Hindlimb muscle (tissue), 1 donor: Measurements from ENCODE around the gene STX4. TPM values are rescaled to one million over a fixed set of nuclear protein-coding genes. Genes with fewer than 3 reads are reported as not detected.
A peak's percentile ranks its signal among the peaks of the same experiment; 100 is the strongest.
"Not testable (repeated sequence)": the region's sequence is repeated elsewhere in the genome, so short reads cannot be mapped to it uniquely, and the experiment has no call there.

Source experiments
- DNase-seq: peaks from one replicate; pipeline ENCODE4 v3.0.0-alpha.2; 2013
- polyA plus RNA-seq: library from polyadenylated mRNA; unstranded; fragments of 120-200 nt; gene quantifications from one replicate; pipeline ENCODE4 v1.2.1, GENCODE V29; 2013; ENCODE audit not compliant: insufficient read length

STX4 gene
- polyA plus RNA-seq, 1 donor = 48.7 TPM

DNA sequence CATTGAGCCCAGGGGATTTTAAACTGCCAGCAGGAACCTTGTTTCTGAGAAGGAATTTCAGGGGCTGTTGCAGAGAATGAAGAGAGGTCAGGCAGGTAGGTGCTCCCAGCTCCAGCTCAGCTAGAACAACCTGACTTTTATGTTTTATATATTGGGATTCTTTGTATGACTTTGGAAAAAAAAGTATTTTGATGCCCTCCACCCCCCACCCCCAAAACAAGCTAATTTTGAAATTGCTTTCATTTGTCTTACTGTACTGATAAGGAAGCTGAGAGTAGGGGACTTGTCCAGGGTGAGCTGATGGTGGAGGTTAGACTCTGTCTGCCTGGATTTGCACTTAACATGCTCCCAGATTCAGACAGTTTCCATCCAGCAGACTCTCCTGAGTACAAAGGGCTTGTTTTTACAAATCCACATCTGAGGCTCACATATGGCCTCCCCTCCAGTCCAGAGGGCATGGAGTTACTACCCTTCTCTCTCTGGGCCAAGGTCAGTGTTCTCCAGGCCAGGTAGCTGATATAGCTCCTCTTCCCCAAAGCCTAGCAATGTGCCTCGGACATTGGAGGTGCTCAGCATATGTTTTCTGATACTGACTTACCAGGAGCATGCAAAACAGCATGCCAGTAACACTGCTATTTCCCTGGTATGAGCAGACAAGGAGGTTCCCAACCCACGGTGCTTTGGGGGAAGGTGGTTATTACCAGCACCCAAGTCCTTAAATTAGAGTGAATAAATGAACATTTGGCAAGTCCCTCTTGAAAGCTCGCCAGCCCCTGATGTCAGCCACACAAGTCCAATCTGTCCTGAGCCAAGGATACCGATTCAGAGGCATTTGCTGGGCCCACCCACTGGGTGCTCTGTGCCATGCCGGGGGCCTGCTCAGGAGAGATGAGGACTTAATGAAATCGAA is 34.3 kb upstream of the STX4 start:
- DNase-seq = no peak

DNA sequence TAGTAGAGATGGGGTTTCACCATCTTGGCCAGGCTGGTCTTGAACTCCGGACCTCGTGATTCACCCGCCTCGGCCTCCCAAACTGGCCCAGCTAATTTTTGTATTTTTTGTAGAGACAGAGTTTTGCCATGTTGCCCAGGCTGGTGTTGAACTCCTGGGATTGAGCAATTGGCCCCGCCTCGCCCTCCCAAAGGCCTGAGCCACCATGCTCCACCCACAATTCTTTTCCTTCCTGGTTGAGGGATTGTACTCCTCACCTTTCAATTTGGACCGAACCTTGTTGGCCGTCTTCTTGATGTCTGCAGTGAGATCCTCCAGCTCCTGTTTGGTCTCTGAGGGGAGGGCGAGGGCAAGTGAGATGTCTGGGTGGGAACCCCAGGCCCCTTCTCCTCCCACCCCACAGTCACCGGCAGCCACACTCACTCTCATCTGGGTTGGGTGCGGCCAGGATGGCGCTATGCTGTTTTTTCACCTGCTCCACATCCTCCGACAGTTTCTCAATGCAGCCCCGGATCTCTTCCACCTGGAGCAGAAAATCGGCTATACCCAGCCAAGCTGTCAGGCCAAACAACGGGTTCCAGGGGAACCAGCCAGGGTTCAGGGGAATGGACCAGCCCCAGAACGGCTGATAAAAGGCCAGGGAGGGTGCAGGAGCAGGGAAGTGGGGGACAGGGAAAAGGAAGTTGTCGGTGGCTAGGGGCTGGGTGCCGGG is 32.5 kb upstream of the STX4 start:
- no peak for DNase-seq

DNA sequence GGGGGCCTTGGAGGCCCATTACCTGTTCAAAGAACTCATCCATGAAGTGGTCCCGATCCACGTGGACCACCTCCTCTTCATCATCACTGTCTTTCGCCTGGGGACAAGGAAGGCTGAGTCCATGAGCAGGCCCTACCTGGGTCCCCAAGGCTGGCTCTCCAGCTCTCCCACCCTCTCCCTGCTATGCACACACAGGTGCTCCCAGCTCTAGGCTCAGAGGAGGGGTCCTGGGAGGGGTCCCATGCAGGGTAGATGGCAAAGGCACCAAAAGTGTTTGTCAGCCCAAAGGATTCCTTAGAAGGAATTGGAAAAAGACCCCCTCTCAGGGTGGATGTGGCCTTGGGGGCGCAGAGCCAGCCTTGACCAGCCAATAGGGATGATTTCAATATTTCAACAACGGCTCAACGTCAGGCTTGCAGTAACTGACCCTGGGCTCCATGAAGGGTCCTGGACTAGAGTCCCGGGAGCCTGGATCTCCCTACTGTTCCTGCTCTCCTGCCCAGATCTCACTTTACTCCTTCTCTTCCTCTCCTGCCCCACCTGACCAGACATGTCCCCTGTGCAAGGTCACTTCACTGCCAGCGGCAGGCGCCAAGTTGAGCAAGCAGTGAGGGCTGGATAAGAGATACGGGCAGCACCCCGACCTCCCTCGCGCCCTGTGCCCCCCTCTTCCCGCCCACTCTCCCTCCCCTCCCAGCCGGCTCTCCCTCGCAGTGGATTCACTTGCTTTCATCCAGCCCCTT is 31.7 kb upstream of the STX4 start:
- no peak for DNase-seq

DNA sequence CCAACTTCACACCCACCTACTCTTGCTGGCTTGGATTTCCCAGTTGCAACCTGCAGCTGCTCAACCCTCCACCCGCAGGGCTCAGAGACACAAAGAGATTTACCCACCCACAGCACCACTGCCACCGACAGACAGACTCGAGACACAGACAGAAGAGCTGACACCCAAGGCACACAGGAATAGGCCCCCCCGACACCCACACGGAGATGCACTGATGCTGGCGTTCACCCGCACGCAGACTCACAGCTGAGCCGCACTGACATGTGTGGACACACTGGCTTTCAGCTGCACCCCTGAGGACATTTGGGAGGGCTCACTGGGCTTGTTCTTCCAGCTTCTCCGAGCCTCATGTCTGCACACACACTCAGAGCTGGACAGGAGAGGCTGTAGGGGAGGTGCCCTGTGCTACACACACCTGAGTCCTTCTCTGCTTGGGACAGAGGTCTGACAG is 31.1 kb upstream of the STX4 start:
- no peak for DNase-seq

DNA sequence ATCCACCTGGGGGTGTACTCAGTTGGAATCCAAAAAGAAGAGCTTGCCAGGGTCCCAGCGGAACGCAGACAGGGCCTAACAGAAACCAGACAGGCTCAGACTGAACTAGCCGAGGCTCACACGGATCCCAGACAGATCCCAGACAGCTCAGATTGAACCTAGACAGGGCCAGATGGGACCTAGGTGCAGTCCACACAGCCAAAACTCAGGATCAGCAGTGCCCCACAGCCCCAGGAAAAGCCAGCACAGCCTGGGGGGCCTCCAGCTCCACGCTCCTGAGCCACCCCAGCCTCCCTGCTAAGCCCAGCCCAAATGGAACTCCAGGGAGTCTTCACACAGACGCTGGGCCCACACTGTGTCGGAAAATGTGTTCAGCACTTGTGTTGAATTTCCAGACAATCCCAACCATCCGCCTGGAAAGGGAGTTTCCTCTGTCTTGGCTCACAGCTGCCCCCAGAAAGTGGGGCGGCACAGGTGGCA is 30.5 kb upstream of the STX4 start:
- no peak for DNase-seq

DNA sequence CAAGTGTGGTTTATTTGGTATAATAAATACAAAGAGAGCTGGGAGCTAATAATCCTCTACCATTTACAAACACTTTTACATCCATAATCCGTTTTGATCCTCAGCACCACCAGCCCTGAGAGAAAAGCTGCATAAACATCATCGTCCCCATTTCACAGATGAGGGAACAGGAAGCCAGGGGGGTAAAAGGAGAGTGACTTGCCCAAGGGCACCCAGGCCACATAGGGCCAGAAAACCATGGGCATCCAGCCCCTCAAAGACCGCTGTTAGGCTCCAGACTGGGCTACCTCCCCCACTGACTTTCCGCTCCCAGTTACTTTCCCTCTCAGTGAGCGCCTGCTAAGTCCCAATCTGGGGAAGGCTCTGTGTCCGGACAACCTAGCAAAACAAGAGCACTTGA is 29.6 kb upstream of the STX4 start:
- DNase-seq = no peak

DNA sequence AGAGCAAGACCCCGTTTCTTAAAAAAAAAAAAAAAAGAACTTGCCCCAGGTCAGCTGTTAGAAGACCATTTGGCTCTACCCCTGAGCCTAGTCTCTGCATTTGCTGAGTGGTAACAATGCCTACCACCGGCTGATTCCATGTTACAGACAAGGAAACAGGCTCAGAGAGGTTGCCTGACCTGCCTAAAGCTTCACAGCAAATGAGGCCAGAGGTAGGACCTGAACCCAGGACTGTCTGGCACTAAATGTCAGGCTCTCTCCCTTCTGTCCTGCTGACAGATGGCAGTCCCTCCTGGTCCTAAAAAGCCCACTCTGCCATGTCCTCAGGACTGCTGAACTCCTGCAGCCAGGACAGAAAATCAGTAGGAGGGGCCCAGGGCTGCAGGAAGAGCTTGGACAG is 28.7 kb upstream of the STX4 start:
- DNase-seq = no peak

DNA sequence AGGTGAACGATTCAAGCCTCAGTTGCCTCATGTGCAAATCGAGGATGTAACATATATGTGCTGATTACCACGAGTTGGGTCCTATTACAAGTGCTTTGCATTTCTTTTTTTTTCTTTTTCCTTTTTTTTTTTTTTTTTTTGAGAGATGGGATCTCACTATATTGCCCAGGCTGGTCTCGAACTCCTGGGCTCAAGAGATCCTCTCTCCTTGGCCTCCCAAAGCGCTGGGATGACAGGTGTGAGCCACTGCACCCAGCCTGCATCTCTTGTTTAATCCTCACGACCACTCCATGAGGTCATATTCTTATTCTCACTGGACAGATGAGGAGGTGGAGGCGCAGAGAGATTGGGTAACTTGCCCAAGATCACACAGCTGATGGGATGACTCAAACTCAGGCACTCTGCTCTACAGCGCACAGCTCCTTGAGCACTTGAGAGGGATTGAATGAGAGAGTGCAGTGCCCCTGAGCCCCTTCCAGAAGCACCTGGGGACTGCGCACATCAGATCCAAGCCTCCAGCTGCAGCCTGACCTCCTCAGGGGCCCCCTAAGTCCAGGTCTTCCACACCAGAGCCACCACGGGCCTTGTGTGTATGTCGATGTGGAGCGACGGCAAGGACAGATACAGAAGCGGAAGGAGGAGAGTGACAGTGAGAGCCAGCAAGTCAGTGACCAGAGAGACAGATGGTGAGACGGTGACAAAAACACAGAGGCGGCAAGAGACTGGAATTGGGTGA is 27.8 kb upstream of the STX4 start:
- DNase-seq = no peak

DNA sequence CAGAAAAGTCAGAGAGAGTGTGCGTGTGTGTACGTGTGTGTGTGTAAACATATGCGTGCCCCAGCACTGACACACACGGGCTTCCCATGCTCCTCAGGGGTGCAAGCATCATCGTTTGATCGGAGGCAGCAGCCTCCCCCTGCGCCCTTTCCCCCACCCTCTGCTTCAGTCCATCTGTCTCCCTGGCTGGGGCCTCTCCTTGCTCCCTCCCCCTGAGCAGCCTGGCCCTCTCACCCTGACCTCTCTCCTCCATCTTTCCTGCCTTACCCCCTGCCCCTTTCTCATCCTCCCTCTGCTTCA is 27.3 kb upstream of the STX4 start:
- no peak for DNase-seq

DNA sequence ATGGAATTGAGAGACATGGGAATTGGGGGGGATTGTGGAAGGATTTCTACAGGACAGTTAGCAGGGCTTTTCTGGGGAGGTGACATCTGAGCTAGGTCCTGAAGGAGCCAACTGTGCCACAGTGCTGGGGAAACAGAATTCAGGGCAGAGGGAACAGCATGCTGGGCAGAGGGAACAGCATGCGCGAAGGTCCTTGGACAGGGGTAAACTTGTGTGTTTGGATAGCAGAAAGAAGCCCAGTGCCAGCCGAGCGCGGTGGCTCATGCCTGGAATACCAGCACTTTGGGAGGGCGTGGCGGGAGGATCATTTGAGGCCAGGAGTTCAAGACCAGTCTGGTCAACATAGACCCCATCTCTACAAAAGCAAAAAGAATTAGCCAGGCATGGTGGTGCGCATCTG is 26.8 kb upstream of the STX4 start:
- no peak for DNase-seq

DNA sequence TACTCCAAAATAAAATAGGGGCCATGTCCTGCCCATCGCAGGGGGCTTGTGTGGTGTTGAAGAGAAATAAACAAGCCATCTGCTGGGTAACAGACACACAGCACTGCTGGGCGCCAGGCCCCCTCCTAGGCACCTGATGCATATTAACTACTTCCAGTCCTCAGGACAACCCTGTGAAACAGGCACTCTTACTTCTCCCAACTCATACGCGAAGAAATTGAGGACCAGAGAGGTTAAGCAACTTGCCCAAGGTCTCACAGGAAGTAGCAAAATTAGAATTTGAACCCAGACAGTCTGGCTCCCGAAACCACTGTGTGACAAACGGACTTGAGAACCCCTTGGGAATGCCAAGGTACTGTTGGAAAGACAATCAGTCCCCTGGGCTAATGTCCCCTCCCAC is 25.7 kb upstream of the STX4 start:
- DNase-seq = no peak

DNA sequence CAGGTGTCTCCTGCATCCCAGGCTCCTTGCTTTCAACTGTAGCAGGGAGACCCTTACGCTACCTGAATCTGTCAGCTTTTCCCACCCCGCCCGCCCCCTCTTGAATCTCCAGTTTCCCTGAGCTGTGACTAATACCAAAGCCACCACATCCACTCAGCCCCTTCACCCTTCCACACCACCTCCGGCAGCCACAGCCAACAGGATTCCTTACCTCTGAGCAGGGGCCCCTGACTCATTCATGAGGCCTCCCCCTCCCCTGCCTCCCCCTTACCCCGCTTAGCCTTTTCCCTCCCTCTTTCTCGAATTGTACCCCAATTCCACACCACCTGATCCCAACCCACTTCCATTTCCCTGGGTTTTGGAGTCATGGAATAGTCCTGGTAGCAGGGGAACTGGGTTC is 25.2 kb upstream of the STX4 start:
- DNase-seq = no peak

DNA sequence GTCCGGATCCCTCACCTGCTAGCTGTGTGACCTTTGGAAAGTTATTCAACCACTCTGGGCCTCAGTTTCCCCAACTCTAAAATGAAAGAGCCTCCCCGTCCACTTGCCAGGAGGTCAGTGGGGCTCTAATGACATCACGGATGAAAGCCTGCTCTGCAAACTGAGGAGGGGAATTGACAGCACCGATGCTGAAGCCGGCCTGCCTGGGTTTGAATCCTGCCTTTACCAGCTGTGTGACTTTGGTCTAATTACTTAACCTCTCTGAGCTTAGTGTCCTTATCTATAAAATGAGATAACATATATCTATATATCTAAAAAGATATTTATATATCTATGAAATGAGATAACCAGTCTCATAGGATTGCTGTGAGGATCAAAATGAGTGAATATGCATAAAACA is 24.8 kb upstream of the STX4 start:
- no peak for DNase-seq

DNA sequence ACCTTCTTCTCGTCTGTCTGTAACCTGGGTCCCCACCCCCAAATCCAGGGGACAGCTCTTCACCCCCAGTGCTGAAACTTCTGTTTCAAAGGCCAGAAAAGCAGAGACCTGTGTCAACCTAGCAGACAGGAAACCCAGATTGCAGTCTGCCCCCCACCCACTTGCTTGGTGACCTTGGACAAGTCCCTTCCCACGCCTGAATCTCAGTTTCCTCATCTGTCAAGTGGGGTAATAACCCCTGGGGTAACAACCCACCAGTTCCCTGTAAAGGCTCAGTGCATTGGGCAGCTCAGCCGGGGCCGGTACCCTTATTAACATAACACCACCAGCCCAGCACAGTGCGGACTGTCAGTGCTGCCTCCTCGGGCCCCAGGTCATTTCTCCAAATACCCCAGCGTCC is 24.2 kb upstream of the STX4 start:
- no peak for DNase-seq

DNA sequence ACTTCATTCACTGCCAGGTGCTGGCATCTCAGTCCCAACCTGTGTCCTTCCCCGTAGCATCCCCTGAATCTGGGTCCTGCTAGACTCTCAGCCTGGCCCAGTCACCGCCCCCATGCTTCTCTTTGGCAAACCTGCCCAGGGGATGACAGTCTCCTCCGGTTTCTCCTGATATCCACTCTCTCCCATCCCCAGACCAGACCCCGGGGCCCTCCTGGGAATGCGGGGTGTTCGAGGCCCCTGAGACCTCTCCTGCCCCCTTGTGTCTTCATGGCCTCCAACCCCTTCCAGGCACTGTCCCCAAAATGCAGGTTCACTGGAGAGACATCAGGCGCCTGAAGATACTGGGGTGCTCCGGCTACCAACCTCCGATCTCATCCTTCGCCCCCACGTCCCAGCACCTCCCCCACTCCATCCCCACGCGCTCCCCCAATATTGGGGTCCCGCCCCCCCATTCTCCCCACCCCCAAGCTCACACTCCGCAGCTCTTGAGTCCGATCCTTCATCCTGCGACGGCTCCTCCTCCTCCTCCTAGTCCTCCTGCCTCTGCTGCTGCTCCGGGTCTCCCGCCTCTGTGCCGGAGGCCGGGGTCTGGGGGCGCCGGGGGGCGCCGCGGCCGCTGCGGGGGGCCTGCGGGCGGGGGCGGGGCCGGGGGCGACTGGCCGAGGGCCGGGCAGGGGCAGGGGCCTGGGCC is 23.3 kb upstream of the STX4 start:
- no peak for DNase-seq

DNA sequence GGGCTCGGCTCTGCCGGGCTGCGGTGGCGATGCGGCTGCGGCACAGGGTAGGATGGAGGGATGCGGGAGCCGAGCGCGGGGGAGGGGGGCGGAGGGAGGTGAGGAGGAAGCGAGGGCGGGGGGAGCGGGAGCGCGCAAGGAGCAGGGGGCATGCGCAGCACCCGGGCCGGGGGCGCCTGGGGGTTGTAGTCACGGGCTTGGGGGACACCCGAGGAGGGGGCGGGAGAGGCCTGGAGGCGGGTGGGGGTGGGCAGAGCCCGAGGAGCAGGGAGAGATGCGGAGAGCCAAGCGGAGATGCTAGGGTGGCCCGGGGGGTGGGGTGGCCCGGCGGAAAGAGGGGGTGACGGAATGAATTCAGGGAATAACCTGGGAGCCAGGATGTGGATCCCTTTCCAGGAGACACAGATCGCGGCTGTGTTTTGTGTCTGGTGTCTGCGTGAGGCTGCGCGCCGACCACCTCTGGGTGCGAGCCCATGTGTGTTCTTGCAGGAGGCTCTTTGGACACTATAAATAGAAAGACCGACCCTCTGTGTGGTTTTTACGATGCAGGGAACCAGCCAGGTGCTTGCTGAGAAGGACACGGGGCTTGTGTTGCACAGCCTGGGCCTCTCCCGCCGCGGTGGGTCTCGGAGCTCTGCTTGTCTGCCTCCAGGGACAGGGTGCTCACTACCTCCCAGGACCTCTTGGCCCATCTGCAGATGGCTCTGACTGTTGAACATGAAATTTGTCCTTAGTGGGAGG is 22.6 kb upstream of the STX4 start, which contains the start of gene STX1B:
Gene STX1B, minus strand, starts transcription at position 54 of the 741 bp plus-strand sequence. CDS start 242 bp downstream, outside the sequence.
- peak; percentile 65 for DNase-seq

DNA sequence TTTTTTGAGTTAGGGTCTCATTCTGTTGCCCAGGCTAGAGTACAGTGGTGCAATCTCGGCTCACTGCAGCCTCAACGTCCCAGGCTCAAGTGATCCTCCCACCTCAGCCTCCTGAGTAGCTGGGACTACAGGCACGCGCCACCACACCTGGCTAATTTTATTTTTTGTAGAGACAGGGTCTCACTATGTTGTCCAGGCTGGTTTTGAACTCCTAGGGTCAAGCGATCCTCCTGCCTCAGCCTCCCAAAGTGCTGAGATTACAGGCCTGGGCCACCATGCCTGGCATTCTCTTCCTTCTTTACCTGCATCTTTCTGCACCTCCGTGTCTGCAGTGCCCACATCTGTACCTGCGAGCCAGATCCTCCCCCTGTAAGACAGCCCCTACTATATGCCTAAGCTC is 21.5 kb upstream of the STX4 start:
- DNase-seq = not testable (repeated sequence)

DNA sequence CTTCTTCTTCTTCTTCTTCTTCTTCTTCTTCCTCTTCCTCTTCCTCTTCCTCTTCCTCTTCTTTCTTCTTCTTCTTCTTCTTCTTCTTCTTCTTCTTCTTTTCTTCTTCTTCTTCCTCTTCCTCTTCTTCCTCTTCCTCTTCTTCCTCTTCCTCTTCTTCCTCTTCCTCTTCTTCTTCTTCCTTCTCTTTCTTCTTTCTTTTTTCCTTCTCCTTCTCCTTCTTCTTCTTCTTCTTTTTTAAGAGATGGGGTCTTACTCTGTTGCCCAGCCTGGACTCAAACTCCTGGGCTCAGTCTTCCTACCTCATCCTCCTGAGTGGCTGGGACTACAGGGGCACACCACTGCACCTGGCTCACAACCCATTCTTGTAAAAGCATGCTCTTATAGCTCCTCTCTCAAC is 20.1 kb upstream of the STX4 start:
- not testable (repeated sequence) for DNase-seq

DNA sequence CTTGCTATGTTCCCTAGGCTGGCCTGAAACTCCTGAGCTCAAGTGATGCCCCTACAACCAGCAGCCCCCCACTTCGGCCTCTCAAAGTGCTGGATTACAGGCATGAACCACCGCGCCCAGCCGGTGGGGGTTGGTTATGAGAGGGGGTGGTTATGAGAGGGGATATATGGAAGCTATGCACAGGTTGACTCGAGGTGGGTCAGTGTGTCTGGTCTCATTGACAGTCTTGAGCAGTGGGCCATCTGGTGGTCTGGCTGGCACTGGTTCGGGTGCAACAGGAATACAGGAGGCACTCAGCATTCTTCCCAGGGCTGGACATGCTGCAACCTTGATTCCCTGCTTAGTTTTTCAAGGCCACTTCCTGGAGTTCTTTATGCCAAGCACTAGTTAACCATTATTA is 17.3 kb upstream of the STX4 start:
- no peak for DNase-seq

DNA sequence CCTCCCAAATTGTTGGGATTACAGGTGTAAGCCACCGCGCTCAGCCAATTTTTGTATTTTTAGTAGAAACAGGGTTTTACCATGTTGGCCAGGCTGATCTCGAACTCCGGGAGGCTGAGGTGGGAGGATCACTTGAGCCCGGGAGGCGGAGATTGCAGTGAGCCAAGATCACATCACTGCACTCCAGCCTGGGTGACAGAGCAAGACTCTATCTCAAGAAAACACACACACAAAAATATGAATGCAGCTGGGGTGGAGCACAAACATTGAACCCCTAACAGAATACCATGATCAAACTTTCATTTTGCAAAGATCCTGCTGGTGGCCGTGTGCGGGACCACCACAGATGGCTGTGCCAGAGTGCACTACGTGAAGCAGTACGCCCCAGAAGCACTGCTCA is 15.6 kb upstream of the STX4 start:
- DNase-seq = not testable (repeated sequence)

DNA sequence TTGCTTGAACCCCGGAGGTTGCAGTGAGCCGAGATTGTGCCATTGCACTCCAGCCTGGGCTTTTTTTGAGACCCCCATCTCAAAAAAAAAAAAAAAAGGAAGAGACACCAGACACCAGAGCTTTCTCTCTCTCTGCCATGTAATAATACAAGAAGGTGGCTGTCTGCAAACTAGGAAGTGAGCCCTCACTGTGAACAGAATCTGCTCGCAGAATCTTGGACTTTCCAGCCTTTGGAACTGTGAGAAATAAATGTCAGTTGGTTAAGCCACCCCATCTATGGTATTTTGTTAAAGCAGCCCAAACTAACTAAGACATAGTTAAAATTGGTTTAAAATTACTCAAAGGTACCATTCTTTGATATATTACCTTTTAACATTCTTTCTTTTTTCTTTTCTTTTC is 12.8 kb upstream of the STX4 start:
- no peak for DNase-seq
